ENCODE measurements around the gene BCAS2. TPM values are rescaled to one million over a fixed set of nuclear protein-coding genes. Genes with fewer than 3 reads are reported as not detected.
"Not testable (repeated sequence)": the region's sequence is repeated elsewhere in the genome, so short reads cannot be mapped to it uniquely, and the experiment has no call there.

BCAS2 gene
- total RNA-seq, 2 experiments from 2014 or later: 39.3 to 40.8 TPM

DNA sequence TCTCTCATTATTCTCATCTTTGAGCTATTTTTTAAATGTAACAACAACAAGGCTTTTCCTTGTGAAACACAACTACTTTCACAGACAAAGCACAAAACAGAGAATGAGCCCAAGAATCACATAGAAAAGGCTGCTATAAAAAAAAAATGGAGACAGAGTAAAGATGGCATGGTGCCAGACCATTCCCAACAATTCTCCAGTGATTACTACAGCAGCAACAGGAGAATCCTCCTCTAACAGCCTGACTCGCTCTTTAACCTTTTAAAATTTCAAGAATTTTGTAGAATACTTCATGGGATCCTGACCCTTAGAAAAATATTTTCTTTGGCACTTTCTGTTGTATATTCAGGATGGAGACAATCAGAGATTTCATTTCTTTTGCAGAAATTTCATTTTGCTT, 3.8 kb upstream of the BCAS2 start:
- TF ChIP-seq CTCF (conservative IDR thresholded peaks at IDR 0.05; ENCODE audit: low read length) (no peak), EZH2phosphoT487 (IDR thresholded peaks at IDR 0.05; ENCODE audit: borderline replicate concordance, low read depth, low read length) (no peak)
- DNase-seq (ENCODE audit: low spot score): no peak
- Histone ChIP-seq H3K4me2 (ENCODE audit: low read length) (no peak overlapping the region), H3K9me2 (ENCODE audit: insufficient read depth, low read length) (no peaks in the 10 kb centered on the region), H3K9me3 (ENCODE audit: low read length) (peaks cover 7% of the 10 kb centered on the region; the same call in 1 of the 2 replicates), H3K4me3 (ENCODE audit: low read depth, low read length, poor library complexity, severe bottlenecking) (no peak overlapping the region), H3K79me2 (ENCODE audit: insufficient read depth, low read depth, low read length) (peaks cover 11% of the 10 kb centered on the region; the same call in 1 of the 2 replicates), H2AFZ (ENCODE audit: low read length) (no peak overlapping the region), H3K27ac (ENCODE audit: low read depth, low read length, poor library complexity, severe bottlenecking) (no peak overlapping the region), H3K4me1 (ENCODE audit: insufficient read depth, low read length, poor library complexity, severe bottlenecking) (peaks cover 11% of the 10 kb centered on the region), H4K20me1 (ENCODE audit: insufficient read depth, low read length) (no peaks in the 10 kb centered on the region), H3K36me3 (ENCODE audit: insufficient read depth, low read length) (no peaks in the 10 kb centered on the region)
- ChIA-PET POLR2A (interaction anchor here (0.7 kb wide), 1 partner anchor 16 kb away, joined by 3 read pairs; no protein-coding TSS in a partner anchor), CTCF (ENCODE audit: unreplicated experiment) (no interaction called here)
- intact Hi-C loops (cut with micrococcal nuclease; ENCODE audit: unreplicated experiment): no loop called here
- BruUV-seq (replicated peaks): no TSS peak

- no peaks in the 10 kb centered on the region for H4K20me1 ChIP-seq (ENCODE audit: insufficient read depth, low read length)
- no peak for DNase-seq (ENCODE audit: low spot score)
- BruUV-seq (replicated peaks): no TSS peak
- H3K4me1 ChIP-seq (ENCODE audit: insufficient read depth, low read length, poor library complexity, severe bottlenecking): no peaks in the 10 kb centered on the region
- H3K9me3 ChIP-seq (ENCODE audit: low read length): no peaks in the 10 kb centered on the region
- no peak overlapping the region for H3K4me2 ChIP-seq (ENCODE audit: low read length)
- H3K4me3 ChIP-seq (ENCODE audit: low read depth, low read length, poor library complexity, severe bottlenecking): no peak overlapping the region
- no peaks in the 10 kb centered on the region for H3K9me2 ChIP-seq (ENCODE audit: insufficient read depth, low read length)
- peaks cover 7% of the 10 kb centered on the region; the same call in 1 of the 2 replicates for H3K79me2 ChIP-seq (ENCODE audit: insufficient read depth, low read depth, low read length)
- ChIA-PET CTCF (ENCODE audit: unreplicated experiment) (no interaction called here), POLR2A (no interaction called here)
- H2AFZ ChIP-seq (ENCODE audit: low read length): no peak overlapping the region
- intact Hi-C loops (cut with micrococcal nuclease; ENCODE audit: unreplicated experiment): loop anchor here (10.0 kb wide), 3 partner anchors 100 to 180 kb away; partner anchors contain the start of genes CSDE1, DENND2C and NRAS
- TF ChIP-seq CTCF (conservative IDR thresholded peaks at IDR 0.05; ENCODE audit: low read length) (no peak), EZH2phosphoT487 (IDR thresholded peaks at IDR 0.05; ENCODE audit: borderline replicate concordance, low read depth, low read length) (no peak)
- peaks cover 92% of the 10 kb centered on the region for H3K36me3 ChIP-seq (ENCODE audit: insufficient read depth, low read length)
- H3K27ac ChIP-seq (ENCODE audit: low read depth, low read length, poor library complexity, severe bottlenecking): no peak overlapping the region
These were observed 7.0 kb downstream of the BCAS2 start for GRCh38 chr1:114574365-114574764.

- intact Hi-C loops (cut with micrococcal nuclease; ENCODE audit: unreplicated experiment): no loop called here
- ChIA-PET POLR2A (interaction anchor here (3.2 kb wide), 1 partner anchor 17 kb away, joined by 10 read pairs; the partner anchor contains the start of gene BCAS2), CTCF (ENCODE audit: unreplicated experiment) (no interaction called here)
- no peak overlapping the region for H3K4me3 ChIP-seq (ENCODE audit: low read depth, low read length, poor library complexity, severe bottlenecking)
- no peak overlapping the region for H3K4me2 ChIP-seq (ENCODE audit: low read length)
- no peak for TF ChIP-seq EZH2phosphoT487 (IDR thresholded peaks at IDR 0.05; ENCODE audit: borderline replicate concordance, low read depth, low read length)
- peaks cover 57% of the 10 kb centered on the region for H3K36me3 ChIP-seq (ENCODE audit: insufficient read depth, low read length)
- H3K9me2 ChIP-seq (ENCODE audit: insufficient read depth, low read length): no peaks in the 10 kb centered on the region
- H3K9me3 ChIP-seq (ENCODE audit: low read length): no peaks in the 10 kb centered on the region
- H3K4me1 ChIP-seq (ENCODE audit: insufficient read depth, low read length, poor library complexity, severe bottlenecking): no peaks in the 10 kb centered on the region
- BruUV-seq (replicated peaks): no TSS peak
- H2AFZ ChIP-seq (ENCODE audit: low read length): no peak overlapping the region
- no peaks in the 10 kb centered on the region for H4K20me1 ChIP-seq (ENCODE audit: insufficient read depth, low read length)
- no peaks in the 10 kb centered on the region for H3K79me2 ChIP-seq (ENCODE audit: insufficient read depth, low read depth, low read length)
- DNase-seq (ENCODE audit: low spot score): no peak
- H3K27ac ChIP-seq (ENCODE audit: low read depth, low read length, poor library complexity, severe bottlenecking): no peak overlapping the region
These were observed 17.3 kb downstream of the BCAS2 start for GRCh38 chr1:114564141-114564540.

- CTCF ChIA-PET (ENCODE audit: unreplicated experiment); H3K4me1 ChIP-seq (ENCODE audit: insufficient read depth, low read length, poor library complexity, severe bottlenecking); H3K27ac ChIP-seq (ENCODE audit: low read depth, low read length, poor library complexity, severe bottlenecking); H3K4me3 ChIP-seq (ENCODE audit: low read depth, low read length, poor library complexity, severe bottlenecking); POLR2A ChIA-PET; intact Hi-C loops (cut with micrococcal nuclease; ENCODE audit: unreplicated experiment); DNase-seq (ENCODE audit: low spot score); H3K4me2 ChIP-seq (ENCODE audit: low read length); H3K9me3 ChIP-seq (ENCODE audit: low read length); H4K20me1 ChIP-seq (ENCODE audit: insufficient read depth, low read length); H2AFZ ChIP-seq (ENCODE audit: low read length); H3K79me2 ChIP-seq (ENCODE audit: insufficient read depth, low read depth, low read length); H3K9me2 ChIP-seq (ENCODE audit: insufficient read depth, low read length); BruUV-seq (replicated peaks): not testable (repeated sequence)
- H3K36me3 ChIP-seq (ENCODE audit: insufficient read depth, low read length): peaks cover 47% of the 10 kb centered on the region
These were observed 18.4 kb downstream of the BCAS2 start for GRCh38 chr1:114562978-114563510.

Data from OCI-LY7 (cell line).